Stimulated activated CD8-positive, alpha-beta memory T cell treated with anti-CD3 and anti-CD28 coated beads, Interleukin-12 subunit alpha, Interleukin-12 subunit beta, amount 100 ng/mL, for 1 hour (primary cell): ENCODE data around the gene SYT14.
"Not testable (repeated sequence)": the region's sequence is repeated elsewhere in the genome, so short reads cannot be mapped to it uniquely, and the experiment has no call there.

Experiments used
- DNase-seq: peaks from one replicate; pipeline ENCODE4 v3.0.0-alpha.2; 2020; ENCODE audit warnings: low read depth

Gene SYT14

DNA sequence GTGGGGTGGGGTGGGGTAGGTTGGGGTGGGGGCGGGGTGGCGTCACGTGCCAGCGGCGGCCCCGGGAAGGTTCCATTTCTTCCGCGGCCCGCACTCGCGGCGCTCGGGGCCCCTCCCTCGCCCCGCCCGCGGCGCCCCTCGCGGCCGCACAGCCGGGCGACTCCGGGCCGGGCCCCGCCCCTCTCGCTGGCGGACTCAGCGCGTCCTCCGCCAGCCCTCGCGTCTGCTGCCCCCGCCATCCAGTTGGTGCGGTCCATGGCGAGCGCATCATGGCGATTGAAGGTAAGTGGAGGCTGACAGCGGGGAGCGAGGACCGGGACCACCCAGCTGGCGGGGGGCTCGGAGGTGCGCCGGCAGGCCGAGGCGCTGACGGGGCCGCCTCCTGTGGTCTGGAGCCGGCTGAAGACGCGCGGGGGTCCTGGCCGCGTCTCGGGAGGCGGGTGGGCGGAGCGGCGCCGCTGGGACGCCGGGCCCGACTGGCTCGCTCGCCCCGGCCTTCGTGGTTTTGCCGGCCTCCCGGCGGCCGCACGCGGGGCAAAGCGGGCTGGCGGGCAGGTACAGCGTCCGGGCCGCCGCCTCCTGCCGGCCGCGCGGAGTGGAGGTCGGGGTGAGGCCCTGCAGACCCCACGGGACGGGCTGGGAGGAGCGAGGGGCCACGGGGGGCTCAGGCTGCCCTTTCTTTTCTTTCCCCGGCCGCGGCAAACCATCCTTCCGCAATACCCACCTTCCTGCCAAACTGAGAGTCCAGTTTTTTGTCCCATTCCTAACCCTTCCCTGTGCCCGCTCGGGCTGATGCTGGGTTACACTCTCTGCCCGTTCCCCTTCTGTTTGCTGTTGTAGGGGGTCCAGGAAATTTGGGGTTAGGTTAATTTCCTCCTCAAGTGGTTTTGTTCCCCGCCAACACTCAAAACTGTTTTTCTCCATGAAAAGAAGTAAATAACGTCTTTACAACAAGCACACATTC is at the start of gene SYT14:
TSS of gene SYT14 (plus strand) at position 222 of the 964 bp plus-strand sequence. CDS start at position 270, 48 bp downstream.
- no peak for DNase-seq

DNA sequence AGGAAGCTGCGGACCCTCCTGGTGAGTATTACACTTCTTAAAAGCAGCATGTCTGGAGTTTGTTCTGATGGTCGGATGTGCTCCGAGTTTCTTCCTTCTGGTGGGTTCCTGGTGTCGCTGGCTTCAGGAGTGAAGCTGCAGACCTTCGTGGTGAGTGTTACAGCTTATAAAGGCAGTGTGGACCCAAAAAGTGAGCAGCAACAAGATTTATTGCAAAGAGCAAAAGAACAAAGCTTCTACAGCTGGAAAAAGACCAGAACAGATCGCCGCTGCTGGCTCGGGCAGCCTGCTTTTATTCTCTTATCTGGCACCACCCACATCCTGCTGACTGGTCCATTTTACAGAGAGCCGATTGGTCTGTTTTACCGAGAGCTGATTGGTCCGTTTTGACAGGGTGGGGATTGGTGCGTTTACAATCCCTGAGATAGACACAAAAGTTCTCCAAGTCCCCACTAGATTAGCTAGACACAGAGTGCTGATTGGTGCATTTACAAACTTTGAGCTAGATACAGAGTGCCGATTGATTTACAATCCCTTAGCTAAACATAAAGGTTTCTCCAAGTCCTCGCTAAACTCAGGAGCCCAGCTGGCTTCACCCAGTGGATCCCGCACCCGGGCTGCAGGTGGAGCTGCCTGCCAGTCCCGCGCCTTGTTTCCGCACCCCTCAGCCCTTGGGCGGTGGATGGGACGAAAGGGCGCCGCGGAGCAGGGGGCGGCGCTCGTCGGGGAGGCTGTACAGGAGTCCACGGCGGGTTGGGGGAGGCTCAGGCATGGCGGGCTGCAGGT is 49.5 kb upstream of the SYT14 start:
- not testable (repeated sequence) for DNase-seq

DNA sequence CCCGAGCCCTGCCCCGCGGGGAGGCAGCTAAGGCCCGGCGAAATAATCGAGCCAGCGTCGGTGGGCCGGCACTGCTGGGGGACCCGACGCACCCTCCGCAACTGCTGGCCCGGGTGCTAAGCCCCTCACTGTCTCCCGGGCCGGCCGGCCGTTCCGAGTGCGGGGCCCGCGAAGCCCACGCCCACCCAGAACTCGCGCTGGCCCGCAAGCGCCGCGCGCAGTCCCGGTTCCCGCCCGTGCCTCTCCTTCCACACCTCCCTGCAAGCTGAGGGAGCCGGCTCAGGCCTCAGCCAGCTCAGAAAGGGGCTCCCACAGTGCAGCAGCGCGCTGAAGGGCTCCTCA is 49.0 kb upstream of the SYT14 start:
- DNase-seq, result no peak

- DNase-seq, result no peak
Observed at GRCh38 chr1:209890641-209891330, 47.2 kb upstream of the SYT14 start.

DNA sequence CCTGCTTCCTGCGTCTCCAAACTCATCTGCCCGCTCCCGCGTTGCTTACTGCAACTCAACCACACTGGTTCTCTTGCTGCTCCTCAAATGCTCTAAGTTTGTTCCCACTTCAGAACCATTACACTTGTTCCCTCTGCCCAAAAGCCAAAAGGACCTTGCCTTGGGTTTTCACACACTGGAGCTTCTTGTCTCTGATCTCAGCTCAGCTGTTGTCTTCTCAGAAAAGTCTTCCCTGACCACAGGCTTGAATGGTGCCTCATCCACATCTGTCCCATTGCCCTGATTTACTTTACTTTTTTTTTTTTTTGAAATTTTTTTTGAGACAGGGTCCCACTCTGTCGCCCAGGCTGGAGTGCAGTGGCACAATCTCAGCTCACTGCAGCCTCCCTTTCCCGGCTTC is 44.3 kb upstream of the SYT14 start:
- no peak for DNase-seq

DNA sequence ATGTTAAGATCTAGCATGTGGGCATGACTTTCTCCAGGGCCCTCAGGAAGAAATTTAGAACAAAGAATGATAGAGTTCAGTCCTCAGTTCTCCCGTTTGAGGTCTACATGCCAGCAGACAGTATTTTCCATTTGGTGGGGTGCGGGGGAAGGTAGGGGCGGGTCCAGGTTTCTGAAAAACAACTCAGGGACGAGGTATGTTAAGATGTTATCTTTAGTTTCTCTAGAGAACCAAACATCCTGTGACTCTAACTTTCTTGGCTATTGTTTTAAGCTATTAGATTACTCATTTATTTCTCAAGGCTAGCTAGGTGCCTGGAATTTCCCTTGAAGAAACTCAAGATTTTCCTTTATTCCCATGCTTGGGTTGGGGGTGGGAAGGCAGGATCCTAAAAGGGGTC is 42.3 kb upstream of the SYT14 start:
- DNase-seq, result no peak

DNA sequence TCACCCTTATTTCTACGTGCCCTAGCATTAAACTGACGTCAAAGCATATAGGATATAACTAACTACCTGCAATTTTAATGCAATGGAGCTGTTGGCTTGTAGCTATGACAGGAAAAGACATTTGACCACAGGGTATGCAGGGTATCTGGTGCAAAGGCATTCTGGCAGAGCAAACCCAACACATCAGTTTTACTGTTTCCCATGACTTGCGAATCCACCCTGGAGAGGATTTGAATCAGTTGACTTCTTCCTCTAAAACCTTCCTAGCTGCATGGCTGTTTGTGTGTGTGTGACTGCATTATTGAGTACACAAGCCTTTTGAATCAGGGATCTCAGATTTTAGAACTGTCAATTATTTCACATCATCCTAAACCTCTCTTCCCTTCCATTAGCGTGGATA is 41.7 kb upstream of the SYT14 start:
- no peak for DNase-seq

DNA sequence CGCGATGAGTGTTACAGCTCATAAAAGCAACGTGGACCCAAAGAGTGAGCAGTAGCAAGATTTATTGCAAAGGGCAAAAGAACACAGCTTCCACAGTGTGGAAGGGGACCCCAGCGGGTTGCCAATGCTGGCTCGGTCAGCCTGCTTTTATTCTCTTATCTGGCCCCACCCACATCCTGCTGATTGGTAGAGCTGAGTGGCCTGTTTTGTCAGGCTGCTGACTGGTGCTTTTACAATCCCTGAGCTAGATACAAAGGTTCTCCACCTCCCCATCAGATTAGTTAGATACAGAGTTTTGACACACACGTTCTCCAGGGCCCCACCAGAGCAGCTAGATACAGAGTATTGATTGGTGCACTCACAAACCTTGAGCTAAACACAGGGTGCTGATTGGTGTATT is 39.7 kb upstream of the SYT14 start:
- not testable (repeated sequence) for DNase-seq

GRCh38 chr1:209898851-209899250 is 39.2 kb upstream of the SYT14 start:
- not testable (repeated sequence) for DNase-seq

DNA sequence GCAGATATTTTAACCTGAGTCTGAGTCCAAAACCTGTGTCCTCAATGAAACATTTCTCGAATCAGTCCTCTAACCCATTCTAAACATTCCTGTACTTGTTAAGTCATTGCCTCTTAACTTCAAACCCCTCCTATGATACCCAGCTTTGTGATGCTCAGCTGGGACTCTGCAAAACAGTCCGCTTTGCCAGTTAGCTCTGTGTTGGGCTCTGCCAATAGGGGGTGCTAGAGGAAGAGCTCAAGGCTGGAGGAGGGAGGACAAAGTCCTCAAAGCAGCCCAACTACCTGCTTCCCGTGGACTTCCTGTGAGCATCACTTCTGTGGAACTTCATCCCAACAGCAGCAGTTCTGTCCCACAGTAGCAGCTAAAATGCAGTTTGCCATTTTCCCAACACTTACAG is 38.1 kb upstream of the SYT14 start:
- no peak for DNase-seq

GRCh38 chr1:209900734-209901133 is 37.3 kb upstream of the SYT14 start:
- DNase-seq, result no peak

DNA sequence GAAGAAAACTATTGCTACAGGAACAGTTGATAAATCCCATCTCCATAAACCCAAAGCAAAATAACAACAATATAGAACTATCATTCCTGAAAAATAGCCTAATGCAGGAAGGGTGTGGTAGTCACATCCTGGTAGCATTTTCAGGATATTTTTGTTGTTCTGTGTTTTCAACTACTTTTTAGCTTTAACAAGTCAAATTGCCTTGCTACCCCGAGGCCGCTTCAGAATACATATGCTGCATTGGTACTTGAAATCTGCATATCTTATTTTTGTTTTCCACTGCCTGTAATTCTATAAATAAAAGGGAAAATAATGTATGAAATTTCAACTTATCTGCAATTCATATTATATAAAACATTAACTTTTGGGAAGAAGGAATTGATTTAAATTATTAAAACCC is 36.8 kb upstream of the SYT14 start:
- DNase-seq, result no peak

GRCh38 chr1:209904774-209905173 is 33.2 kb upstream of the SYT14 start:
- not testable (repeated sequence) for DNase-seq

GRCh38 chr1:209911746-209912145 is 26.3 kb upstream of the SYT14 start:
- no peak for DNase-seq

DNA sequence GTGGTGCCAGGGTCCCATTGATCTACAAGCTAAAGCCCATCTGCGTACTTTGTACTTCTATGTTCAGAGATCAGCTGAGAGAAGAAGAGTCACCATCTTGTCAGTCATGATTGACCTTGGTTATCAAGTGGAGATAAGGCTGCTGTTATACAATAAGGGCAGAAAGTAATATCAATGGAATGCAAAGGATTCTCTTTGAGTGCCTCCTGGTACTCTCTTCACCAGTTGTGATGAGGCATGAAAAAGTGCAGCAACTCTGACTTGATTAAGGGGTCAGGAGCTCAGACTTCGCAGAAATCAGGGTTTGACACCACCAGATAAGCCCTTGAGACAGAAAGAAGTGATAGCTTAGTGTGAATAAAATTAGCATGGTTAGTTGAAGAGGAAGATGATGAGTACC is 25.7 kb upstream of the SYT14 start:
- DNase-seq, result no peak

DNA sequence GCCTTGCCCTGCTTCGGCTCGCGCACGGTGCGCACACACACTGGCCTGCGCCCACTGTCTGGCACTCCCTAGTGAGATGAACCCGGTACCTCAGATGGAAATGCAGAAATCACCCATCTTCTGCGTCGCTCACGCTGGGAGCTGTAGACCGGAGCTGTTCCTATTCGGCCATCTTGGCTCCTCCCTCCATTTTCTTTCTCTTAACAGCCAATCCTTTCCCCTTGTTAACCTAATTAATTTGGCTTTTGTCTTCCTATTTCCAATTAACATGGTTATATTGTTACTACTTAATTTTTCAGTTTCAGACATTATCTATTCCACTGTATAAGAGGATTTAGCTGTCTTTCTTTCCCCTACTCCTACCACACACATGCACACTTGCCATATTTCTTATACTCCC is 18.4 kb upstream of the SYT14 start:
- DNase-seq, result not testable (repeated sequence)

GRCh38 chr1:209920844-209921243 is 17.2 kb upstream of the SYT14 start:
- DNase-seq, result no peak

DNA sequence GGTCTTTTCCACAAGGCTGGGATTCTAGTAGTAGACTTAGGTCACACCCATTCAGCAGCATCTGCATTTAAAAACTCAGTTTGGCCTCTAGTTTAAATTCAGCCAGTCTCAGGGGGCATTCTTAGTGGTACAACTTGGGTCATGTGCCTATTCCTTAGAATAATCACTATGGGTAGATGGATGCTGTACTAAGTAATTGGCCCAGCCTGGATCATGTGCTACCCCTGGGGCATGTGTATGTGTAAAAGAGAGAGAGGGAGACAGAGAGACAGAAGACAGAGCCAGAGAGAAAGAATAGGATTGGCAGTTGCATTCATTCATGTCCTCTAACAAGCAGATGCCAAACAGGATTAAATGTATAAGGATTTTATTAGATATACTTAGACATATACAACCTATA is 13.6 kb upstream of the SYT14 start:
- no peak for DNase-seq

DNA sequence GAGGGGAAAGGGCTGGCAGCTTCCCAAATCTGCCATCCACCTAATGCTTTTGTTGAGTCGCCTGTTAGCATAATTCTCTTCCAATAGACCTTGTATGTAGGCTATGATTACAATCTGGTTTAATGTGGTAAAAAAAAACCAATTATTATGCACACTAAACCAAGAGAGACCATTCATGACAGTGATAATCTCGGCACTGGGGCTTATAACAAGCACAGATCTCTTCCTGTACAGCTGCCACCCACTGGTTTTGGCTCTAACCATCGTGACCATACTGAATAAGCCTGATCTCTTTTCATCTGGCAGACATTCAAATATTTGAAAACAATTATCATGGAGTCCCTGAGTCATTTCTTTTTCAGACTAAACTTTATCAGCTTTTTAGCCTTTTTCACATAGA is 12.0 kb upstream of the SYT14 start:
- no peak for DNase-seq

- no peak for DNase-seq
Observed at GRCh38 chr1:209927466-209927865, 10.6 kb upstream of the SYT14 start.

DNA sequence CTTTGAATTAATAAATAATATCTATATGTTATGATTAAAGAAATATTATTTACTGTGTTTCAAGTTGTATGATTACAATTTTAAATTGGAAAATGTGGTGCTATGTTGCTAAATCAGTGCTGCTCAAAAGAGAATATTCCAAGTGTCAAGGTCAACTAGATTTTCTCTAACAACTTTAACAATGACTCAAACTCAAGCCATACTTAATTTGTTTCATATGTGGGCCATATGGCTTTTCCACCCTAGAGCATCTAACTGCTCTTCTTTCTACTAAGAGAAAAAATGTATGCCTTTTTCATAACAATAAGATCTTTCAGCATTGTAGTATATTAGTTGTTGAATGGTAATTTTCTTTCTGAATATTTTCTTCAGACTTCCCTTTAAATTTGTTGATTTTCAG is 8.3 kb upstream of the SYT14 start:
- DNase-seq, result no peak

GRCh38 chr1:209931141-209931540 is 6.9 kb upstream of the SYT14 start:
- no peak for DNase-seq

DNA sequence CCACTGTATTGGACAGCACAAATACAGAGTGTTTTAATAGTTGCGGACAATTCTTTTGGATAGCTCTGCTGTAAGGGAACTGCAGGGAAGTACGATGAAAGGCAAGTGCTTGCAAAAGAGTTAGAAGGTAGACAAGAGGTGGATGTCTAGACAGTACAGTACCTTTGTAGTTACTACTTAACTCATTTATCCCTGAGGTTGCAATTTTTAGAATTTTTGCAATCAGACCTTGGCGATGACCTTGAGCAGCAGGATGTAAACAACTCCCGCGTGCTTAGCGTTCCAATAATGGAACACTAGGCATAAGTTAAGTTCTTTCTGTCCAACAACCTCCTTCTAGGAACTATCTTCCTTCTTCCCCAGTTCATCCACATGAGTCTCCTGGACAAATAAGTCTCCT is 1.9 kb upstream of the SYT14 start:
- no peak for DNase-seq
